NCI-H2227 (cell line): ENCODE data around the gene GRIK3.

Experiments
- DNase-seq: peaks from one replicate; lab custom pipeline; 2025; ENCODE audit not compliant: unreplicated experiment; lab: John Stamatoyannopoulos, UW

Gene GRIK3

GRCh38 chr1:36982709-36983108 lies 51.6 kb downstream of the GRIK3 start:
- DNase-seq, result peak; percentile 43

GRCh38 chr1:36981771-36982622 lies 52.3 kb downstream of the GRIK3 start:
- DNase-seq, result peak; percentile 46

GRCh38 chr1:36981126-36981525 lies 53.2 kb downstream of the GRIK3 start:
- no peak for DNase-seq

DNA sequence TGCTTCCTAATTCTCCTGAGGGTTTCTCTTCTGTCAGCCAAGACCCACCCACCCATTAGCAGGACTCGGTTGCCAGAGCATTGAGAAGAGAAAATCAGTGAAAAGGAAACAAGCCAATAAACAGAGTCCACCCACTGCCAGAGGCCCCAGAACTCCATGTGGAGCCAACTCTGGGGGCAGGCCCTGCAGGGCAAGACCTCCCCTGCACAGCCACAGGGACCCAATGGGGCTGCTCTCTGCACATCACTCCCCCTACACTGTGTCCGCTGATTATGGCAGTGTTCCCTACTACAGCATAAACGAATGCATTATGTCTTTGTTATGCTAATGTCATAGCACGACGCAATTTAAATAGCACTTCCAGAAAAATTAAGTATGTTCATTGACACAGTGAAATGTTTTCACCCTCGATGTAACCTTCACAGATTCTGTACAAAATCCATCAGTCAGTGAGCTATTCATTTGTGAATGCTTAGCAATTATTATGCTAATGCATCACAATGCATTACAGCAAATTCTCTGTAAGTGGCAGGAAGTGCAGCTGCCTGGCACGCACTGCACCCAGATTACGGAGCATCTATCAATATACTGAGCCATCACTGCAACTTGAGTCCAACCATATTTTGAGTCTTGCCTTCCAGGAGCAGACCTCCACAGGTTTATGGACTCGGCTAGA lies 56.4 kb downstream of the GRIK3 start:
- no peak for DNase-seq

- DNase-seq, result no peak
Measured at GRCh38 chr1:36975642-36976041, 58.7 kb downstream of the GRIK3 start.

GRCh38 chr1:36973056-36973455 lies 61.3 kb downstream of the GRIK3 start:
- DNase-seq, result no peak

DNA sequence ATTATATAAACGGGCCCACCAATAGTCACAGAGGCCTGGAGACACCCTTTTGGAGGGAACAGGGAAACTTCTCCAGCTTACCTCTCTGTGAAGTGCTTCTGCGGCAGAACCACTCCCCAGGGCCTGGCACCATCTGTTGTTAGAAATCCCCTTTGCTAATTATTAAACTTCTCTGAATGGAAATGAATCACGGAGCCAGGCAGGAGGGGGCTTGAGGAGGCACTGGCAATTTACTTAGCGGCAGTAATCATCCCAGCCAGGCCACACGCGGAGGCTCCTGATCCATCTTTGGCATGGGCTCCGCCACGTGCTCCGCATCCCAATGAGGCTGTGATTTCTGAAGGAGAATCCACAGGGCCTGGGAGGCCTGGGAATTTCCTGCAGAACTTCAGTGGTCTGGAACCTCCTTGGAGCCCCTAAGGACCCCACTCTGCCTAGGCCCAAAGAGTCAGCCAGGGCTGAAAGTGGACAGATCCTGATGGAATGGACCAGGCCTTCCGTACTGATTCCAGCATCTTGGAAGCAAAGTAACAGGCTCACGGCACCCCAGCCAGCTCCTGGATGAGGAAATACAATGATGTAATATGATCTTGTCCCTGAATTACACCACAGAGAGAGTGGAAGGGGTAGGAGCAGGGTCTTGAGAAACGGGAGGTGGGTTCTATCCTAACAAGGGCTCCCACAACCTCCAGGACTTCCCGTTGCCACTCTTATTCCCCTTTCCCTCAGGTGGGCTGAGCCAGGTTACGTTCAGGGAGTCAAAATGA lies 62.3 kb downstream of the GRIK3 start:
- peak; percentile 21 for DNase-seq

- DNase-seq, result no peak
Measured at GRCh38 chr1:36968730-36969129, 65.6 kb downstream of the GRIK3 start.

DNA sequence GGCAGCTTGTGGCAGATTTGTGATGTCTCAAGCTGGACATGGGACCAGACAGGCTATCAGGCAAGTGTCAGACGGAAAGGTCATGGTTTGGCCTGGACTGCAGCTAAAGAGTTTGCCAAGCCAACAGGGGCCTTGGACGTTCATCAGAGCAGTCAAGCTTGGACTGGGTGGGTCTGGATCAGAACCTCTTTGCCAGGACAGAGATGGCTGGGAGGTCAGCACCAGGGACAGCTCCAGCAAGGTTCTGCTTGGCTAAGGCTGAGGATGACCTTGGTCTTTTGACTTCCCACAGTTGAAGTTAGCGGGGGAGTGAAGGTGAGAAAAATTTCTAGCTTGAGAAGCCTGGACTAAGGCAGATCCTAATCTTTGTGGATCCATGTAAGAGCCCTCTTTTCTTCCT lies 68.1 kb downstream of the GRIK3 start:
- DNase-seq, result no peak

GRCh38 chr1:36965275-36966159 lies 68.8 kb downstream of the GRIK3 start:
- DNase-seq, result peak; percentile 50

DNA sequence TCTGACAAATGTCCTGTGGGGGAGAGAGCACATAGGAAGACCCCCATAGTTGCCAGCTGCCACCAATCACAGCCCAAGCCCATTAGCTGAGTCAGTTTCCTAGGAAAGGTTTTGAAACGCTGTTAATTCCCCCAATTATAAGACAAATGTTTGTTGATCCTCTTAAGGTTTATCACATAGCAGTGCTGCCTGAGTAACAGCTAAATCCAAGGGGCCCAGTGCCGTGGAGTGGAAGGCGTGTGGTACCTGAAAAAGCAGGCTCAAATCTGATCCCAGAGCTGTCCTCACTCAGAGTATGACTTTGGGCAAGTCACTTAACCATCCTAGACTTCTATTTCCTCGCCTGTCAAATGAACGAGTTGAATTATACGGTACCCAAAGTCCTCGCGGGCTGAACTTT lies 69.5 kb downstream of the GRIK3 start:
- DNase-seq, result no peak

- DNase-seq, result peak; percentile 64
Measured at GRCh38 chr1:36963006-36963405, 71.3 kb downstream of the GRIK3 start.

DNA sequence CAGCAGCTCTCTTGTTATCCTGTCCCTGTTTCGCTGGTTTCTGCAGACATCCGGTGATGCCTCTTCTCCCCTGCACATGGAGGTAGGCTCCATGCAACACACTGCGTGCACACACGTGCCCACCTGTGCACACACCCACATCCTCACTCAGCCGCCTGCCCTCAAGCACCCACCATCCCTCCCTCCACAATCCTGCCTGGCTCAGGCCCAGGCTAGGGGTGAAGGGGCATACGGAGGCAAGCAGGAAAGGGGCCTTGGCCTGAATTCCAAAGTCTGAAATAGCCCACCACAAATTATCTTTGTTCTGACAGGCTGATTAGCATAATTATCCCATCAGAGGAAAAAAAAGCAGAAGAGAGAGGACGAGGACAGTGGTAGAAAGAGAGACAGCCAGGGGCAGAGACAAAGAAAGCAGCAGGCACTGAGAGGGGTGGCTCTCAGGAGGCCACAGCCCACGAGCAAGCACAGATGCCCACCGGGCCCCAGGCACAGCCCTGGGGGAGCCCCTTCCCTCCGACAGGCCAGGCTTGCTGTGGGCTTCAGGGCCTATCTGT lies 73.2 kb downstream of the GRIK3 start:
- no peak for DNase-seq

DNA sequence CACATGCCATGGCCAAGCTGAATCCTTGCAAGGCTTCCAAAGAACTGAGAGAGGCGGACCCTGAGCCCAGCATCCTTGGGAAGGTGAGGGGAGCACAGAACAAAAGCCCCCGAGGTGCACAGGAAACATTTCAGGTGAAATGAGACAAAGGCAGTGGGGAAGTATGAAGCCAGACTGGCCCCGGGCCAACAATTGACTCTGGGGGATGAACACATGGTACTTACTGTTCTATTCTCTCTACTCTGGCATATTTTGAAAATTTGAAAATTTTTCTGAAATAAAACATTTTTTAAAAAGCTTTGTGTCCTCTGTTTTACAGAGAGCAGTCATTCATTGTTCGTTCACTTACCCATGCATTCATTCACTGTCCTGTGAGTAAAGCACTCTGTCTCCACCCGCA lies 77.7 kb downstream of the GRIK3 start:
- DNase-seq, result no peak

DNA sequence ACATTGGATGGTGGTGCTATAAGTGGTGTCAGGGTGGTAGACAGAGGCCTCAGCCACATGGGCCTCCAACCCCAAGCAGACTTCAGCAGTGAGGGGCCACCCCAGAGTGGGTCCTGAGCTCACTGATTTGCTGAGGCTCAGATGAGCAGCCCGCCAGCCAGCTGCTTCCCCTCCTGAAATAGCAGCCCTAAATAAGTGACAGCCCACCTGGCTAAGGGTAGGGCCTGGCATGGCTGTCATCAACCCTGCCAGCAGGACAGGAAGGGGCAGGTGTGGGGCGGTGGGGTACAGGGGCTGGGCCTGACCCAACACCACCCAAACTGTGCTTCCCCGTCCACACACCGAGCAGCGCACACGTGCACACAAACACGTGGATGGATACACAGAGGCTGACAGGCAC lies 79.3 kb downstream of the GRIK3 start:
- DNase-seq, result no peak

GRCh38 chr1:36953061-36953460 lies 81.3 kb downstream of the GRIK3 start:
- DNase-seq, result no peak

- DNase-seq, result no peak
Measured at GRCh38 chr1:36951761-36952160, 82.6 kb downstream of the GRIK3 start.

DNA sequence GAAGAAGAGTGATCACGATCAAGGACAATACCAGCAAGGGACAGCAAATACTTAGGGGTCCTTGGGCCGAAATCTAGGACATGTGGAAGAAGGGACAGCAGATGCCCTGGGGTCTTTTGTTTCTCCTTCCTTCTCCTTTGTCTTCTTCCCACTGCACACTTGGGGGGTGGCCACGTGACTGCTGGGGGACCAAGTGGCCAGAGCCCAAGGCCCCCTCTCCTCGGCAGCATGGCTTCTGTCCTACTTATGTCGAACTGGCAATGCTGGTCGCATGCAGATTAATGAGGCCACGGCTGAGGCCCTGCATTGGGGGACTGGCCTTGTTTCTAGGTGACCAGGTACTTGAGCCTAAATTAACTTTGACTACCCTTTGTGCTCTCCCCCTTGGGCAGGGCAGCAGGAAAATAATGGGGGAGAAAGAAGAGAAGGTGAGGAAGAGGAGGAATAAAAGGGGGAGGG lies 83.0 kb downstream of the GRIK3 start:
- DNase-seq, result no peak

- no peak for DNase-seq
Measured at GRCh38 chr1:36950604-36951291, 83.6 kb downstream of the GRIK3 start.

- no peak for DNase-seq
Measured at GRCh38 chr1:36948606-36949005, 85.7 kb downstream of the GRIK3 start.
